HG03025 (cell line): ENCODE results near the gene PIPOX.

Experiments
- ATAC-seq: cut with Tn5 transposase; IDR thresholded peaks from one replicate; pipeline ENCODE4 v1.9.1; 2021; ENCODE audit warnings: mild to moderate bottlenecking, moderate library complexity; ENCODE audit not compliant: unreplicated experiment, low FRiP score

The PIPOX gene

GRCh38 chr17:29094101-29094708 is 51.3 kb downstream of the PIPOX start:
- no peak for ATAC-seq

GRCh38 chr17:29095439-29095838 is 52.5 kb downstream of the PIPOX start:
- ATAC-seq, result no peak

- ATAC-seq, result no peak
Observed at GRCh38 chr17:29096094-29096493, 53.2 kb downstream of the PIPOX start.

GRCh38 chr17:29099527-29099926 is 56.6 kb downstream of the PIPOX start:
- no peak for ATAC-seq

GRCh38 chr17:29100296-29100695 is 57.4 kb downstream of the PIPOX start:
- ATAC-seq, result no peak

- no peak for ATAC-seq
Observed at GRCh38 chr17:29102046-29102445, 59.1 kb downstream of the PIPOX start.

- no peak for ATAC-seq
Observed at GRCh38 chr17:29102741-29103181, 59.8 kb downstream of the PIPOX start.

- no peak for ATAC-seq
Observed at GRCh38 chr17:29103341-29103740, 60.4 kb downstream of the PIPOX start.
